K562 (cell line): ENCODE results near the gene ST6GALNAC3. TPM values are rescaled to one million over a fixed set of nuclear protein-coding genes. Genes with fewer than 3 reads are reported as not detected.

Source experiments
- ADNP ChIP-seq: fragments of 200-800 bp; sonication (Bioruptor generic); IDR thresholded peaks from 2 replicates; pipeline ENCODE4 v1.6.1; 2016; ENCODE audit warnings: missing genetic modification characterization, missing compliant biosample characterization
- CREB1 ChIP-seq, 2 experiments: sonication (generic) in 1 of 2; formaldehyde crosslinking in 1 of 2; IDR thresholded peaks; 2 replicates each; pipeline versions ENCODE4 v1.6.1 to v1.8.0; 2012 to 2022; ENCODE audit warnings: inconsistent platforms in 1 of 2, mild to moderate bottlenecking in 1 of 2, missing genetic modification reagents in 1 of 2, moderate library complexity in 1 of 2
- RBM15 ChIP-seq: fragments of 200-400 bp; formaldehyde crosslinking; IDR thresholded peaks from 2 replicates; pipeline ENCODE4 v1.6.1; 2018; ENCODE audit warnings: mild to moderate bottlenecking, low read length, moderate library complexity; ENCODE audit not compliant: insufficient read depth
- ZNF717 ChIP-seq: fragments of 250-450 bp; sonication (Bioruptor Pico); IDR thresholded peaks from 2 replicates; pipeline ENCODE4 v1.5.0; 2021
- polyA plus RNA-seq, 8 experiments: library from polyadenylated mRNA; depleted of rRNA in 4 of 8; stranded (reverse) in 5 of 8; unstranded in 3 of 8; fragments of >200 nt; fragmentation: Nextera tagmentation in 2 of 8; fragmentation: Illumina TruSeq in 1 of 8; extraction: Ambion mirVana in 2 of 8; extraction: Trizol in 1 of 8; gene quantifications; 2 replicates each; pipeline versions ENCODE4 v1.2.1 to v1.2.3, GENCODE V29; 2011 to 2014; ENCODE audit warnings: inconsistent platforms in 1 of 8, missing spikeins in 1 of 8
- total RNA-seq, 7 experiments: library from RNA; depleted of rRNA in 6 of 7; stranded (reverse); fragments of >200 nt in 6 of 7; fragmentation: Illumina TruSeq in 2 of 7; extraction: Trizol in 2 of 7; gene quantifications; 2 replicates each; pipeline versions ENCODE4 v1.2.1 to v1.2.3, GENCODE V29; 2011 to 2021; ENCODE audit warnings: low replicate concordance in 1 of 7
- TF ChIP-seq, protein P1 (sequence below), 2 experiments: fragments of 150-350 bp in 1 of 2; IDR thresholded peaks; 2 replicates each; pipeline ENCODE4 v1.6.1; 2012 to 2016; ENCODE audit warnings: low read depth in 2 of 2, low read length in 2 of 2, mild to moderate bottlenecking in 1 of 2, moderate library complexity in 1 of 2
- TF ChIP-seq, protein P2 (sequence below): fragments of 200-800 bp; sonication (Bioruptor generic); IDR thresholded peaks from 2 replicates; pipeline ENCODE4 v1.6.1; 2017; ENCODE audit warnings: missing genetic modification characterization, missing compliant biosample characterization
- TF ChIP-seq, protein P3 (sequence below): fragments of 250-450 bp; sonication (Bioruptor Pico); IDR thresholded peaks from 2 replicates; pipeline ENCODE4 v1.5.0; 2021; ENCODE audit warnings: mild to moderate bottlenecking, borderline replicate concordance
- TF ChIP-seq, protein P4 (sequence below), 2 experiments: fragments of 450-650 bp; formaldehyde crosslinking in 1 of 2; IDR thresholded peaks; 2 replicates each; pipeline versions ENCODE4 v1.4.0 to v1.6.1; 2014 to 2020; ENCODE audit warnings: mild to moderate bottlenecking in 2 of 2, borderline replicate concordance in 1 of 2, low read depth in 1 of 2

Gene ST6GALNAC3
- total and polyA plus RNA-seq, 9 of the 15 experiments (the other 6 are each of a cell fraction or from before 2014, with no cell fraction given), result 0.04 to 0.29 (median 0.18) TPM; not detected in 6

DNA sequence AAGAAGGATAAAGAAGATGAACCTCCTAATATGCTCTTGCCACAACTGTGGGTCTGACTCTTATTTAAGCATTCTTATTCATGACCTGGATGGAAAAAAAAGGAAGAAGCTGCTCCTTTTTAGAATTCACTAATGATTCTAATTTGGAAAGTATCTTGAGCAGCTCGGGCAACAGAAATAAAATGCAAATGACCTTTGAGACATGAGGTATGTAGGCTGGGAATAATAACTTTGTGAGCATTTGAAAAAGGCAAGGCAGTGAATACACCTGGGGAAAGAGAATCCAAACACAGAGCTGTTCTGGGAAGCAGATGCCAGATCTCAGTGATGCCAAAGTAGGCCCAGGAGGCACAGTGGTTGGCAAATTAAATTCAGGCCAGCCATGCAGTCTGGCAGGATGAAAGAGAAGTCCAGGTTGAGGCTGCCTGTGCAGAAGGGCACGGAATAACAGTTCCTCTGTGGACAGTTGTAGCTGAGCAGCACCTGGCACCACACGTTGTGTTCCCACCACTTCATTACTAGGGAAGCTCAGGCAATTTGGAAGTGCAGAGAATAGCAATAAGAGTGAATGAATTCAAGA is 471.9 kb downstream of the ST6GALNAC3 start (continued):
- TF ChIP-seq, protein P1, sequence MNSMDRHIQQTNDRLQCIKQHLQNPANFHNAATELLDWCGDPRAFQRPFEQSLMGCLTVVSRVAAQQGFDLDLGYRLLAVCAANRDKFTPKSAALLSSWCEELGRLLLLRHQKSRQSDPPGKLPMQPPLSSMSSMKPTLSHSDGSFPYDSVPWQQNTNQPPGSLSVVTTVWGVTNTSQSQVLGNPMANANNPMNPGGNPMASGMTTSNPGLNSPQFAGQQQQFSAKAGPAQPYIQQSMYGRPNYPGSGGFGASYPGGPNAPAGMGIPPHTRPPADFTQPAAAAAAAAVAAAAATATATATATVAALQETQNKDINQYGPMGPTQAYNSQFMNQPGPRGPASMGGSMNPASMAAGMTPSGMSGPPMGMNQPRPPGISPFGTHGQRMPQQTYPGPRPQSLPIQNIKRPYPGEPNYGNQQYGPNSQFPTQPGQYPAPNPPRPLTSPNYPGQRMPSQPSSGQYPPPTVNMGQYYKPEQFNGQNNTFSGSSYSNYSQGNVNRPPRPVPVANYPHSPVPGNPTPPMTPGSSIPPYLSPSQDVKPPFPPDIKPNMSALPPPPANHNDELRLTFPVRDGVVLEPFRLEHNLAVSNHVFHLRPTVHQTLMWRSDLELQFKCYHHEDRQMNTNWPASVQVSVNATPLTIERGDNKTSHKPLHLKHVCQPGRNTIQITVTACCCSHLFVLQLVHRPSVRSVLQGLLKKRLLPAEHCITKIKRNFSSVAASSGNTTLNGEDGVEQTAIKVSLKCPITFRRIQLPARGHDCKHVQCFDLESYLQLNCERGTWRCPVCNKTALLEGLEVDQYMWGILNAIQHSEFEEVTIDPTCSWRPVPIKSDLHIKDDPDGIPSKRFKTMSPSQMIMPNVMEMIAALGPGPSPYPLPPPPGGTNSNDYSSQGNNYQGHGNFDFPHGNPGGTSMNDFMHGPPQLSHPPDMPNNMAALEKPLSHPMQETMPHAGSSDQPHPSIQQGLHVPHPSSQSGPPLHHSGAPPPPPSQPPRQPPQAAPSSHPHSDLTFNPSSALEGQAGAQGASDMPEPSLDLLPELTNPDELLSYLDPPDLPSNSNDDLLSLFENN (IDR thresholded peaks at IDR 0.05; ENCODE audit: low read depth in 2 of 2, low read length in 2 of 2), result no peak
- no peak for TF ChIP-seq ADNP (tag)
- TF ChIP-seq CREB1 (IDR thresholded peaks at IDR 0.05), result no peak
- TF ChIP-seq CREB1 (CRISPR knock-in tag; IDR thresholded peaks at IDR 0.05), result no peak
- TF ChIP-seq, protein P2, sequence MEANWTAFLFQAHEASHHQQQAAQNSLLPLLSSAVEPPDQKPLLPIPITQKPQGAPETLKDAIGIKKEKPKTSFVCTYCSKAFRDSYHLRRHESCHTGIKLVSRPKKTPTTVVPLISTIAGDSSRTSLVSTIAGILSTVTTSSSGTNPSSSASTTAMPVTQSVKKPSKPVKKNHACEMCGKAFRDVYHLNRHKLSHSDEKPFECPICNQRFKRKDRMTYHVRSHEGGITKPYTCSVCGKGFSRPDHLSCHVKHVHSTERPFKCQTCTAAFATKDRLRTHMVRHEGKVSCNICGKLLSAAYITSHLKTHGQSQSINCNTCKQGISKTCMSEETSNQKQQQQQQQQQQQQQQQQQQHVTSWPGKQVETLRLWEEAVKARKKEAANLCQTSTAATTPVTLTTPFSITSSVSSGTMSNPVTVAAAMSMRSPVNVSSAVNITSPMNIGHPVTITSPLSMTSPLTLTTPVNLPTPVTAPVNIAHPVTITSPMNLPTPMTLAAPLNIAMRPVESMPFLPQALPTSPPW (CRISPR knock-in tag), result no peak
- TF ChIP-seq, protein P3, sequence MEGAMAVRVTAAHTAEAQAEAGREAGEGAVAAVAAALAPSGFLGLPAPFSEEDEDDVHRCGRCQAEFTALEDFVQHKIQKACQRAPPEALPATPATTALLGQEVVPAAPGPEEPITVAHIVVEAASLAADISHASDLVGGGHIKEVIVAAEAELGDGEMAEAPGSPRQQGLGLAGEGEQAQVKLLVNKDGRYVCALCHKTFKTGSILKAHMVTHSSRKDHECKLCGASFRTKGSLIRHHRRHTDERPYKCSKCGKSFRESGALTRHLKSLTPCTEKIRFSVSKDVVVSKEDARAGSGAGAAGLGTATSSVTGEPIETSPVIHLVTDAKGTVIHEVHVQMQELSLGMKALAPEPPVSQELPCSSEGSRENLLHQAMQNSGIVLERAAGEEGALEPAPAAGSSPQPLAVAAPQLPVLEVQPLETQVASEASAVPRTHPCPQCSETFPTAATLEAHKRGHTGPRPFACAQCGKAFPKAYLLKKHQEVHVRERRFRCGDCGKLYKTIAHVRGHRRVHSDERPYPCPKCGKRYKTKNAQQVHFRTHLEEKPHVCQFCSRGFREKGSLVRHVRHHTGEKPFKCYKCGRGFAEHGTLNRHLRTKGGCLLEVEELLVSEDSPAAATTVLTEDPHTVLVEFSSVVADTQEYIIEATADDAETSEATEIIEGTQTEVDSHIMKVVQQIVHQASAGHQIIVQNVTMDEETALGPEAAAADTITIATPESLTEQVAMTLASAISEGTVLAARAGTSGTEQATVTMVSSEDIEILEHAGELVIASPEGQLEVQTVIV, result no peak
- TF ChIP-seq, protein P4, sequence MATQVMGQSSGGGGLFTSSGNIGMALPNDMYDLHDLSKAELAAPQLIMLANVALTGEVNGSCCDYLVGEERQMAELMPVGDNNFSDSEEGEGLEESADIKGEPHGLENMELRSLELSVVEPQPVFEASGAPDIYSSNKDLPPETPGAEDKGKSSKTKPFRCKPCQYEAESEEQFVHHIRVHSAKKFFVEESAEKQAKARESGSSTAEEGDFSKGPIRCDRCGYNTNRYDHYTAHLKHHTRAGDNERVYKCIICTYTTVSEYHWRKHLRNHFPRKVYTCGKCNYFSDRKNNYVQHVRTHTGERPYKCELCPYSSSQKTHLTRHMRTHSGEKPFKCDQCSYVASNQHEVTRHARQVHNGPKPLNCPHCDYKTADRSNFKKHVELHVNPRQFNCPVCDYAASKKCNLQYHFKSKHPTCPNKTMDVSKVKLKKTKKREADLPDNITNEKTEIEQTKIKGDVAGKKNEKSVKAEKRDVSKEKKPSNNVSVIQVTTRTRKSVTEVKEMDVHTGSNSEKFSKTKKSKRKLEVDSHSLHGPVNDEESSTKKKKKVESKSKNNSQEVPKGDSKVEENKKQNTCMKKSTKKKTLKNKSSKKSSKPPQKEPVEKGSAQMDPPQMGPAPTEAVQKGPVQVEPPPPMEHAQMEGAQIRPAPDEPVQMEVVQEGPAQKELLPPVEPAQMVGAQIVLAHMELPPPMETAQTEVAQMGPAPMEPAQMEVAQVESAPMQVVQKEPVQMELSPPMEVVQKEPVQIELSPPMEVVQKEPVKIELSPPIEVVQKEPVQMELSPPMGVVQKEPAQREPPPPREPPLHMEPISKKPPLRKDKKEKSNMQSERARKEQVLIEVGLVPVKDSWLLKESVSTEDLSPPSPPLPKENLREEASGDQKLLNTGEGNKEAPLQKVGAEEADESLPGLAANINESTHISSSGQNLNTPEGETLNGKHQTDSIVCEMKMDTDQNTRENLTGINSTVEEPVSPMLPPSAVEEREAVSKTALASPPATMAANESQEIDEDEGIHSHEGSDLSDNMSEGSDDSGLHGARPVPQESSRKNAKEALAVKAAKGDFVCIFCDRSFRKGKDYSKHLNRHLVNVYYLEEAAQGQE (IDR thresholded peaks at IDR 0.05; ENCODE audit: borderline replicate concordance), result no peak
- TF ChIP-seq, protein P4 (CRISPR knock-in tag; IDR thresholded peaks at IDR 0.05; ENCODE audit: low read depth), result no peak
- no peak for TF ChIP-seq ZNF717 (CRISPR knock-in tag)
- no peak for TF ChIP-seq RBM15
- TF ChIP-seq, all 486 proteins: peak for 0
